Osteoblast (primary cell): ENCODE measurements around the gene ZNF488. TPM values are rescaled to one million over a fixed set of nuclear protein-coding genes. Genes with fewer than 3 reads are reported as not detected.

Source experiments
- DNase-seq: peaks from one replicate; pipeline ENCODE4 v3.0.0; 2011; ENCODE audit warnings: low spot score, mixed read lengths; ENCODE audit not compliant: insufficient read length; ENCODE audit errors: missing footprints
- H2AFZ ChIP-seq: 2 replicates; pipeline ENCODE4 v1.6.0; 2011; ENCODE audit warnings: mild to moderate bottlenecking, low read length
- H3K27ac ChIP-seq: 2 replicates; pipeline ENCODE4 v1.5.1; 2011; ENCODE audit warnings: mild to moderate bottlenecking, low read depth, low read length, moderate library complexity
- H3K27me3 ChIP-seq: 2 replicates; pipeline ENCODE4 v1.6.0; 2012; ENCODE audit warnings: mild to moderate bottlenecking, control low read depth, inconsistent platforms, low read length, moderate library complexity; ENCODE audit not compliant: insufficient read depth
- H3K36me3 ChIP-seq: 2 replicates; pipeline ENCODE4 v1.5.1; 2011; ENCODE audit warnings: mild to moderate bottlenecking, low read length, control low read depth, moderate library complexity; ENCODE audit not compliant: insufficient read depth
- H3K4me1 ChIP-seq: 2 replicates; pipeline ENCODE4 v1.5.1; 2011; ENCODE audit warnings: mild to moderate bottlenecking, low read length, control low read depth, moderate library complexity; ENCODE audit not compliant: insufficient read depth
- H3K4me2 ChIP-seq: 2 replicates; pipeline ENCODE4 v1.6.0; 2011; ENCODE audit warnings: mild to moderate bottlenecking, low read length; ENCODE audit not compliant: insufficient read depth
- H3K4me3 ChIP-seq: fragments of 200-600 bp; sonication (generic); 3 replicates; pipeline ENCODE4 v1.5.1; 2012; ENCODE audit warnings: mild to moderate bottlenecking, low read length, inconsistent platforms; ENCODE audit not compliant: insufficient read depth
- H3K79me2 ChIP-seq: 2 replicates; pipeline ENCODE4 v1.6.0; 2012; ENCODE audit warnings: mild to moderate bottlenecking, low read length, control low read depth, inconsistent platforms; ENCODE audit not compliant: insufficient read depth
- H3K9me3 ChIP-seq: 2 replicates; pipeline ENCODE4 v1.5.1; 2011; ENCODE audit warnings: low read depth, low read length, control low read depth
- H4K20me1 ChIP-seq: 2 replicates; pipeline ENCODE4 v1.6.0; 2012; ENCODE audit warnings: mild to moderate bottlenecking, low read length, control low read depth; ENCODE audit not compliant: insufficient read depth
- total RNA-seq: library from RNA; depleted of rRNA; stranded (reverse); fragments of >200 nt; gene quantifications from 2 replicates; pipeline ENCODE4 v1.2.3, GENCODE V29; 2012
- TF ChIP-seq, protein P1 (sequence below): IDR thresholded peaks from 2 replicates; pipeline ENCODE4 v1.5.1; 2011; ENCODE audit warnings: mild to moderate bottlenecking, low read depth, low read length, moderate library complexity; ENCODE audit errors: extremely low read depth

The ZNF488 gene
- total RNA-seq, 1 donor = under 0.01 TPM

- H3K4me1 ChIP-seq = no peaks in the 10 kb centered on the region
- TF ChIP-seq, protein P1, sequence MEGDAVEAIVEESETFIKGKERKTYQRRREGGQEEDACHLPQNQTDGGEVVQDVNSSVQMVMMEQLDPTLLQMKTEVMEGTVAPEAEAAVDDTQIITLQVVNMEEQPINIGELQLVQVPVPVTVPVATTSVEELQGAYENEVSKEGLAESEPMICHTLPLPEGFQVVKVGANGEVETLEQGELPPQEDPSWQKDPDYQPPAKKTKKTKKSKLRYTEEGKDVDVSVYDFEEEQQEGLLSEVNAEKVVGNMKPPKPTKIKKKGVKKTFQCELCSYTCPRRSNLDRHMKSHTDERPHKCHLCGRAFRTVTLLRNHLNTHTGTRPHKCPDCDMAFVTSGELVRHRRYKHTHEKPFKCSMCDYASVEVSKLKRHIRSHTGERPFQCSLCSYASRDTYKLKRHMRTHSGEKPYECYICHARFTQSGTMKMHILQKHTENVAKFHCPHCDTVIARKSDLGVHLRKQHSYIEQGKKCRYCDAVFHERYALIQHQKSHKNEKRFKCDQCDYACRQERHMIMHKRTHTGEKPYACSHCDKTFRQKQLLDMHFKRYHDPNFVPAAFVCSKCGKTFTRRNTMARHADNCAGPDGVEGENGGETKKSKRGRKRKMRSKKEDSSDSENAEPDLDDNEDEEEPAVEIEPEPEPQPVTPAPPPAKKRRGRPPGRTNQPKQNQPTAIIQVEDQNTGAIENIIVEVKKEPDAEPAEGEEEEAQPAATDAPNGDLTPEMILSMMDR = no peak
Measured at GRCh38 chr10:47412177-47412730, 28.2 kb upstream of the ZNF488 start.

GRCh38 chr10:47410862-47411261 lies 26.8 kb upstream of the ZNF488 start:
- Histone ChIP-seq H2AFZ (no peak overlapping the region), H3K4me2 (no peak overlapping the region), H3K9me3 (no peaks in the 10 kb centered on the region), H4K20me1 (no peaks in the 10 kb centered on the region), H3K36me3 (no peaks in the 10 kb centered on the region), H3K79me2 (no peaks in the 10 kb centered on the region), H3K4me1 (peaks cover 5% of the 10 kb centered on the region), H3K27ac (no peak overlapping the region), H3K4me3 (no peak overlapping the region), H3K27me3 (peaks cover 3% of the 10 kb centered on the region)
- no peak for DNase-seq
- TF ChIP-seq, protein P1 = no peak

More at GRCh38 chr10:47412177-47412730, 28.2 kb upstream of the ZNF488 start:
- H3K27me3 ChIP-seq = peaks cover 3% of the 10 kb centered on the region
- no peaks in the 10 kb centered on the region for H3K79me2 ChIP-seq
- H3K4me2 ChIP-seq = no peak overlapping the region
- no peak overlapping the region for H3K27ac ChIP-seq
- no peak overlapping the region for H2AFZ ChIP-seq
- H3K9me3 ChIP-seq = no peaks in the 10 kb centered on the region
- H4K20me1 ChIP-seq = no peaks in the 10 kb centered on the region
- H3K36me3 ChIP-seq = no peaks in the 10 kb centered on the region
- DNase-seq = no peak
- H3K4me3 ChIP-seq = no peak overlapping the region

DNA sequence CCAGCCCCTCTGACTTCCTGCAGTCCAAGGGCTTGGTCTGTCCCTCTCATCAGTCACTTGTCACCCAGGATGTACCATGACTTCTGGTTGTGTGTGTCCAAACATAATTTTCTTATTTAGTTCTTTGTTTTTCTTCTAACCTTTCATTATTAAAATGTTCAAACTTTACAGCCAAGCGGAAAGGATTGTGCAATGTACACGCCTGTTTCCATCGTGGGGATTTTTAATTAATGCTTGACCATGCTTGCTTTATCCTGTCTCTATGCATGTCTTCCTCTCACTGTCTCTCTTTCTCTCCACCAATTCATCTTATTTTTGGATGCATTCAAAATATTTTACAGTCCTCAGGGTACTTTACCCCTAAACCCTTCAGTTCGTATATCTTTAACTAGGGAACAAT lies 26.2 kb upstream of the ZNF488 start:
- Histone ChIP-seq H3K4me1 (peaks cover 5% of the 10 kb centered on the region), H3K4me2 (no peak overlapping the region), H3K4me3 (no peak overlapping the region), H2AFZ (no peak overlapping the region), H3K79me2 (no peaks in the 10 kb centered on the region), H3K27ac (no peak overlapping the region), H3K27me3 (peaks cover 3% of the 10 kb centered on the region), H3K36me3 (no peaks in the 10 kb centered on the region), H3K9me3 (no peaks in the 10 kb centered on the region), H4K20me1 (no peaks in the 10 kb centered on the region)
- DNase-seq = no peak
- TF ChIP-seq, protein P1 = no peak

DNA sequence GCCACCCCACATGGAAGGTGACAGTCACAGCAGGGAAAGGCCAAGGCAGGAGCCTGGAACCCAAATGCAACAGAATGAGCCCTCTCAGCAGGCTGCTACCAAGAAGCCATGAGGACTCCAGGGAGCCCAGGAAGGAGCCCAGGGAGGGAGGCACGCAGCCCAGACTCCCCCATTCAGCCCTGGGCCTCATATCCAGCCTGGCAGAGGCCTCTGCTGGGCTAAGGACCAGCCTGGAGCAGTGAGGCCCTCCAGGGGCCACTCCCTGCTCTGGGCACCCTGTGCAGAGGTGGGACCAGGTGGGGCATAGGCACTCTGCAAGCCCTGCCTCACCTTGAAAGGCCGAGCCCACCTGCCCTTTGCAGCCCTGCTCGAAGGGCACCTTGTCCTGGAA lies 25.8 kb upstream of the ZNF488 start:
- Histone ChIP-seq H3K27ac (no peak overlapping the region), H4K20me1 (no peaks in the 10 kb centered on the region), H3K27me3 (peaks cover 3% of the 10 kb centered on the region), H3K4me3 (no peak overlapping the region), H3K4me1 (peaks cover 5% of the 10 kb centered on the region), H3K36me3 (no peaks in the 10 kb centered on the region), H3K79me2 (no peaks in the 10 kb centered on the region), H3K9me3 (no peaks in the 10 kb centered on the region), H3K4me2 (no peak overlapping the region), H2AFZ (no peak overlapping the region)
- TF ChIP-seq, protein P1 = no peak
- no peak for DNase-seq
